Measurements from ENCODE around the gene MYL11.
"Not testable (repeated sequence)": the region's sequence is repeated elsewhere in the genome, so short reads cannot be mapped to it uniquely, and the experiment has no call there.

MYL11 gene, protein sequence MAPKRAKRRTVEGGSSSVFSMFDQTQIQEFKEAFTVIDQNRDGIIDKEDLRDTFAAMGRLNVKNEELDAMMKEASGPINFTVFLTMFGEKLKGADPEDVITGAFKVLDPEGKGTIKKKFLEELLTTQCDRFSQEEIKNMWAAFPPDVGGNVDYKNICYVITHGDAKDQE

DNA sequence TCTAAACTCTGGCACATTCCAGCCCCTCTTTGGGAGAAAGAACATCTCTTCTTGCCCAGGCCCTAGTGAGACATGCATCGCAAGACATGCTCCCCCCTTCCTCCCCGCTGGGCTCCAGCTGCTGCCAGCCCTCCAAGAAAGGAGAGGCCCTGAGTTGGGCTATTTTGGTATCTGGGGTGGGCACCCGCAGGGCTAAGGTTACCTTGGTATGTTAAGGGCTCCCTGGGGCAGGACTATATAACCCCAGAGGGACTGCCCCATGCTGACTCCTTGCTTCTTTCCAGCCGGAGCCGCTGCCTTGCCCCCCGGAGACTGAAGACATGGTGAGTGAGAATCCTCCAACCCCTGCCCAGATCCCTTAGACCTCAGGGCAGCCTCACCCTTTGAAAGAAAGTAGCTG is at the start of gene MYL11:
Gene MYL11 (plus strand): TSS at position 265 of the 400 bp plus-strand sequence. CDS start 56 bp downstream, at position 321.
- Histone ChIP-seq H3K36me3 (no peaks in the 10 kb centered on the region), H3K27me3 (no peaks in the 10 kb centered on the region), H3K9ac (peak within 1 kb of the TSS; percentile 21; the same call in 1 of the 2 replicates), H3K9me3 (no peaks in the 10 kb centered on the region), H3K4me2 (peak within 1 kb of the TSS; percentile 38), H3K4me3 (no peak within 1 kb of the TSS), H4K20me1 (peaks cover 2% of the 10 kb centered on the region), H3K27ac (peak within 1 kb of the TSS; percentile 1; the same call in 1 of the 2 replicates), H3K4me1 (peaks cover 48% of the 10 kb centered on the region)
- TF ChIP-seq Cebpa-rat (IDR thresholded peaks at IDR 0.05) = no peak

DNA sequence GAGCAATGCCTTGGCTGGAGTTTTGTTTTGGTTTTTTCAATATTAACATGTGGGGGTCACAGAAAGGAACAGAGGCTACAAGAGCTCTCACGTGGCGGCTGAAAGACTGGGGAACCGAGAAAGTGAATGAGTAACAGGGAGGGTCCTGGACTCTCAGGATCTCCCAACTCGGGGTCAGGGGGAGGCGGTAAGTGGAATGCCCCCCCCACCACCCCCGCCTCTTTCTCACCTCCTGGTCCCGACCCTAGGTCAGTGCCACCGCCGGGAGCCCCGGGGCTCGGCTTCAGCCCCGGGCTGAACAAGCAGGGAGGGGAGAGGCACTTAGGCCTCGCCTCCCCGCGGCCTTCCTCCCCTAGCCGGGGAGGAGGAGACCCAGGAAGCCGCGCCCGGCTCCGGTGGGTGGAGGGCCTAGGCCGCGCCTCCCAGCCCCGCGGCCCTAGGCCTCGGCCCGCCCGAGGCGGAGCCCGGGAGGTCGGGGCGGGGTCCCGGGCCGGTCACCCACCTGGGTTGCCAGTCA is 40.1 kb upstream of the MYL11 start:
- H3K4me2 ChIP-seq = peak overlapping the region; percentile 22; the same call in 1 of the 2 replicates
- not testable (repeated sequence) for H3K36me3 ChIP-seq, H4K20me1 ChIP-seq, H3K9me3 ChIP-seq, H3K27me3 ChIP-seq
- peaks cover 31% of the 10 kb centered on the region for H3K4me1 ChIP-seq
- peak overlapping the region; percentile 81 for H3K4me3 ChIP-seq
- H3K27ac ChIP-seq = peak overlapping the region; percentile 84
- H3K9ac ChIP-seq = peak overlapping the region; percentile 86

DNA sequence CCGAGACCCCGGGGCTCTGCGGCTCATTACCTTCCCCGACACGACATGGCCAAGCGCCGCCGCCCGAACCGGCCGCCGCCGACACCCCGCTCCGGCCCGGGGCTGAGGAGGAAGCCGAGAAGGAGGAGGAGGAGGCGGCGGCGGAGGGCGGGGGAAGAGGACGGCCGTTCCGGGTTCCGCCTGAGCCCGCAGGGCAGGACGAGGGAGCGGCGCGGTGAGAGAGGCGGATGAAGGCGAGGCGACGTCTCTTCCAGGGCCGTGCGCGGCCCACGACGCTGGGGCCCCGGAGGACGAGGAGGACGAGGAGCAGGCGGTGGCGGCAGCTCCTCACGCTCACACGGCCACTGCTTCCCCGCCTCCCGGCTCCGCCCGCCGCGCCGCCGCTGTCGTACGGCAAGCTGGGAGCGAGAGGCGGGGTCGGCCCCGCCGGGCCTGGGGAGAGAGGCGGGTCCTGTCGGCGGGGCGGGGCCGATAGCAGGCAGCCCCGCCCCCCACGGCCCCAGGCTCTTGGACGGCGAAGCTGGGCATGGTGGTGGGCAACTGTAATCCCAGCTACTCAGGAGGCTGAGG is 39.5 kb upstream of the MYL11 start:
- H4K20me1 ChIP-seq, H3K9me3 ChIP-seq, H3K27me3 ChIP-seq, H3K36me3 ChIP-seq: not testable (repeated sequence)
- H3K27ac ChIP-seq = peak overlapping the region; percentile 84
- H3K4me2 ChIP-seq = peak overlapping the region; percentile 81
- peaks cover 35% of the 10 kb centered on the region for H3K4me1 ChIP-seq
- peak overlapping the region; percentile 86 for H3K9ac ChIP-seq
- H3K4me3 ChIP-seq = peak overlapping the region; percentile 81

DNA sequence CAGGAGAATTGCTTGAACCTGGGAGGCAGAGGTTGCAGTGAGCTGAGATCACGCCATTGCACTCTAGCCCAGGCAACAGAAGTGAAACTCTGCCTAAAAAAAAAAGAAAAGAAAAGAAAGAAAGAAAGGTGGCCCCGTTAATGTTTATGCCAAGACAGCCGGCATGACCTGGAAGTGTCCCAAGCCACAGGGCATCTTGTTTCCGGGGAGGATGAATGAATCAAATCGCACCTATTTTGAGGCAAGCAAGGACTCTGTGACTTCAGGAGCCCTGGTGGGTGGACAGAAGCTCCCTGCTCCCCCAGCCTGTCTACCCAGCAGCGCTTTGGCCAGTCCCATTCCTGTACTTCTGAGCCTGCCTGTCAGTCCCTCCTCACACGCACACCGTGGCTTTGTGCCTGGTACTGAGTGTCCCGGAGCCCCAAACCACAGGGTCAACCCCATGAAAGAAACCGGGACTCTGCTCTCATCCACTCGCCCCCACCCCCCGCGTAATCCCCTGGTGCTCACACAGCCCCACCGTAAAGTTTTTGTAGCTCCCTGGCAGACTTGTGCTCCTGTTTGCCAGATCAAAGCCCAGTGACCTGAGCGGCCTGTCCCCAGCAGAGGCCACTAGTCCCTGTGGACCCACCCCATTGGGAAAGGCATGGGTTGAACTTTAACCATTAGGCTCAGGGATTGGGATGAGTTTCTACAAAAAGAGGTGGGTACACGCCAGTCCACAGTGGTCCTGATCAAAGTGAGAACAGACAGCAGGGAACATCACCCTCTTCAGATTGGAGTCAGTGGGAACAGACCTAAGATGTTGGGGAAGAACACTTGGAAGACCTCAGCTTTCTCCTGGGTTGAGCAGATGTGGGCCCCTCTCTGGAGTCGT is 38.8 kb upstream of the MYL11 start:
- Histone ChIP-seq H3K4me1 (peaks cover 43% of the 10 kb centered on the region), H3K9ac (peak overlapping the region; percentile 86), H3K27me3 (no peaks in the 10 kb centered on the region), H3K4me2 (peak overlapping the region; percentile 81), H3K27ac (peak overlapping the region; percentile 84), H3K36me3 (no peaks in the 10 kb centered on the region), H3K4me3 (peak overlapping the region; percentile 81), H4K20me1 (peaks cover 6% of the 10 kb centered on the region; the same call in 1 of the 2 replicates), H3K9me3 (no peaks in the 10 kb centered on the region)
- no peak for TF ChIP-seq Cebpa-rat (IDR thresholded peaks at IDR 0.05)

DNA sequence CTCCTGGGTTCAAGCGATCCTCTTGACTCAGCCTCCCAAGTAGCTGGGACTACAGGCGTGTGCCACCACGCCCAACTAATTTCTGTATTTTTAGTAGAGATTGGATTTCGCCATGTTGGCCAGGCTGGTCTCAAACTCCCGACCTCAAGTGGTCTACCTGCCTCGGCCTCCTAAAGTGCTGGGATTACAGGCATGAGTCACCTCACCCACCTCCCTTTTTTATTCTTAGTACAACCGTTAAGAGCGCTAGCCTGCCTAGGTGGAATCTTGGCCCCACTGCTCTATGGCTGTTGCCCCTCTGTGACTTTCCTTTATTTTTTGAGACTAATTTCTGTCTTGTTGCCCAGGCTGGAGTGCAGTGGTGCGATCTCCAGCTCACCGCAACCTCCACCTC is 36.6 kb upstream of the MYL11 start:
- H4K20me1 ChIP-seq, H3K9me3 ChIP-seq, H3K4me3 ChIP-seq, H3K36me3 ChIP-seq, H3K27me3 ChIP-seq, H3K9ac ChIP-seq, H3K27ac ChIP-seq: not testable (repeated sequence)
- peaks cover 54% of the 10 kb centered on the region for H3K4me1 ChIP-seq
- H3K4me2 ChIP-seq = peak overlapping the region; percentile 50; the same call in 1 of the 2 replicates

DNA sequence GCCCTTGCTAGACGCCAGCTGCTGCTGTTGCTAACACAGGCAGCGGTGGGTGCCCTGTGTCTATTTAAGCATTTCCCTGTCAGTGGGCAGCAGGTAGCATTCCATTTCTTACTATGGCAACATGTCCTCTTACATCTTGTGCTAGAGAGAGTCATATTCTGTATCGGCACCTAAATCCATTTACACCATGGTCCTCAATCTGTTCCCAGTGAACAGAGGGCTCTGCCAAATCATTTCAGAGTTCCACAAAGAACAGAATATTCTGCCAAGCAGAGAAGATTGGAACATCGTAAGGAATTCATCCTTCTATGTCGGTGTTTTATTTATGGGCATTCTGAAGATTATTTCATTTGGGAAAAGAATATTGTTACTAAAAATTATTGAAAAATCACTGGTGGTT is 35.9 kb upstream of the MYL11 start:
- H3K27ac ChIP-seq, H4K20me1 ChIP-seq, H3K27me3 ChIP-seq, H3K36me3 ChIP-seq, H3K4me2 ChIP-seq, H3K9me3 ChIP-seq, H3K4me3 ChIP-seq, H3K9ac ChIP-seq: not testable (repeated sequence)
- H3K4me1 ChIP-seq = peaks cover 62% of the 10 kb centered on the region

DNA sequence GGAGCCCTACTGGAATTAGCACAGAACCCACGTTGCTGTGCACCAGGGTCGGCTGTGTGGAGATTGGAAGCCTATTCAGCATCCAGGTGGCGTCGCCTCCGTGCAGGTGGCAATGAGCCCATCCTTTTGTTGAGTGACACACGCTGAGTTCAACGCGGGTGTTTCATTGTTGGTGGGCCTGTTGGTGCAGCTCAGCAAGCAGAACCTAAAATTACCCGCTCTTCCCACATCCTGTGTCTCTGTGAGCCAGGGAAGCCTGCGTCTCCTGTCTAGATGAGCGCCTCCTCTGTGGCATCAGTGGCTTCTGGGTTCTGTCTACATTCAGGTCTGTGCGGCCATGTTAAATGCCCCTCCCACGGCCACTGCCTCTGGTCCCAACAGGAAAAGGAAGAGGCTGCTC is 34.0 kb upstream of the MYL11 start:
- H4K20me1 ChIP-seq = no peaks in the 10 kb centered on the region
- peaks cover 61% of the 10 kb centered on the region for H3K4me1 ChIP-seq
- peak overlapping the region; percentile 64 for H3K4me2 ChIP-seq
- no peak overlapping the region for H3K27ac ChIP-seq
- no peak overlapping the region for H3K9ac ChIP-seq
- H3K4me3 ChIP-seq = no peak overlapping the region
- H3K27me3 ChIP-seq = no peaks in the 10 kb centered on the region
- TF ChIP-seq Cebpa-rat (IDR thresholded peaks at IDR 0.05) = no peak
- no peaks in the 10 kb centered on the region for H3K36me3 ChIP-seq
- no peaks in the 10 kb centered on the region for H3K9me3 ChIP-seq

DNA sequence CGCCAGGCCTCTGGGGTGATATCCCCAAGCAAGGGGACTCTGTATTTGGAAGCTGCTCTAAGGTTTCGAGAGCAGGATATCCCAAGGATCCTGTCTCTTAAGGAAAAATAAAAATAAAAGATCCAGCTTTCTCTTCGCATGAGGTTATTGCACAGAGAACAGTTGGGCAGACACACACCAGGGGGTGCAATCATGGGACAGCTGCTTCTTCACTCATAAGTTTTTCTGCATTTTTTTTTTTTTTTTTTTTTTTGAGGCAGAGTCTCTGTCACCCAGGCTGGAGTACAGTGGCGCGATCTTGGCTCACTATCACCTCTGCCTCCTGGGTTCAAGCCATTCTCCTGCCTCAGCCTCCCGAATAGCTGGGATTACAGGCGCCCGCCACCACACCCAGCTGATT is 32.6 kb upstream of the MYL11 start:
- H3K27me3 ChIP-seq, H4K20me1 ChIP-seq, H3K9me3 ChIP-seq, H3K27ac ChIP-seq, H3K36me3 ChIP-seq, H3K4me3 ChIP-seq: not testable (repeated sequence)
- peak overlapping the region; percentile 55; the same call in 1 of the 2 replicates for H3K4me2 ChIP-seq
- H3K4me1 ChIP-seq = peaks cover 54% of the 10 kb centered on the region
- H3K9ac ChIP-seq = 0 out of 2 replicates have a peak overlapping the region, but pooled peaks have one; percentile 29

DNA sequence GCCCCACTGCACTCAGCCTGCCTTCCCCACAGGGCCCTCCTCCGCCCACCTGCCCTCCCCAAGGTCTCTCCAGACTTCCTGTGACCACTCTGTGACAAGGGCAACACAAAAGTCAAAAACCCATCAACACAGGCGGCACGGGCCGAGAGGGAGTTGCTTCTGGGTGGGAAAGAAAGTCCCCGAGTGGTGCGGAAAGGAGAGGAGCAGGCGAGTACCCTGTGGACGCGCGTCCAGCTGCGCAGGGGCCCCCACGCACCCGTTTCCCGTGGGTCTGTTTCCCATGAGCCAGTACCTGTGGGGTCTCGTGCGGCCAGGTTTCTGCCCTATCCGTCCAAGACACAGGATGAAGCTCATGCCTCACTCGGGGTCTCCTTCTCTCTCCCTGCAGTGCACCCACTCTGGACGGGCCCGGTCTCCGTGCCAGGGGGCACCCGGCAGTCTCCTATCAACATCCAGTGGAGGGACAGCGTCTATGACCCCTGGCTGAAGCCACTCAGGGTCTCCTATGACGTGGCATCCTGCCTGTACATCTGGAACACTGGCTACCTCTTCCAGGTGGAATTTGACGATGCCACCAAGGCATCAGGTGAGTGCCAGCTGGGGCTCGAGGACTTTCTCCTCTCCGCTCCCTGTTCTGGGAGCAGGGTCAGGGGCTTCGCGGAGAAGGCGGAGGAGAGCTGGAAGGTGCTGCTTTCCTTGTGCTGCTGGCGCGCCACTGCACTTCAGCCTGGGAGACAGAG is 31.7 kb upstream of the MYL11 start:
- Histone ChIP-seq H4K20me1 (no peaks in the 10 kb centered on the region), H3K4me2 (peak overlapping the region; percentile 55), H3K36me3 (no peaks in the 10 kb centered on the region), H3K9me3 (no peaks in the 10 kb centered on the region), H3K27ac (peak overlapping the region; percentile 19; the same call in 1 of the 2 replicates), H3K4me1 (peaks cover 54% of the 10 kb centered on the region), H3K9ac (0 out of 2 replicates have a peak overlapping the region, but pooled peaks have one; percentile 29), H3K4me3 (no peak overlapping the region), H3K27me3 (no peaks in the 10 kb centered on the region)
- no peak for TF ChIP-seq Cebpa-rat (IDR thresholded peaks at IDR 0.05)

DNA sequence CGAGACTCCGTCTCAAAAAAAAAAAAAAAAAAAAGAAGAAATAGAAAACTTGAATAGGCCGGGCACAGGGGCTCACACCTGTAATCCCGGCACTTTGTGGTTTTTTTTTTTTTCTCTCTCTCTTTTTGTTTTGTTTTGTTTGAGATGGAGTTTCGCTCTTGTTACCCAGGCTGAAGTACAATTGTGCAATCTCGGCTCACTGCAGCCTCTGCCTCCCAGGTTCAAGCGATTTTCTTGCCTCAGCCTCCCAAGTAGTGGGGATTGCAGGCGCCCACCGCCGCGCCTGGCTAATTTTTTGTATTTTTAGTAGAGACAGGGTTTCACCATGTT is 31.1 kb upstream of the MYL11 start:
- not testable (repeated sequence) for H3K9me3 ChIP-seq, H3K36me3 ChIP-seq, H3K27me3 ChIP-seq, H3K27ac ChIP-seq, H3K9ac ChIP-seq, H4K20me1 ChIP-seq, H3K4me3 ChIP-seq
- H3K4me1 ChIP-seq = peaks cover 57% of the 10 kb centered on the region
- 0 out of 2 replicates have a peak overlapping the region, but pooled peaks have one; percentile 55 for H3K4me2 ChIP-seq

Measured in BLaER1 (cell line).